Liver (tissue), 9 donors: ENCODE measurements around the gene DCT. TPM values are rescaled to one million over a fixed set of nuclear protein-coding genes. Genes with fewer than 3 reads are reported as not detected.

Source experiments
- DNase-seq: peaks from one replicate; pipeline ENCODE4 v3.0.0-alpha.2; 2017; ENCODE audit warnings: low spot score
- H3K27ac ChIP-seq, 2 donors: one replicate each; pipeline ENCODE4 v1.7.0; 2013; ENCODE audit warnings: inconsistent platforms in 2 of 2, low read length in 2 of 2, control low read depth in 1 of 2, low read depth in 1 of 2, mild to moderate bottlenecking in 1 of 2
- H3K27me3 ChIP-seq, 4 donors: one replicate each; pipeline versions ENCODE4 v1.6.1 to v1.7.0; 2013; ENCODE audit warnings: low read length in 3 of 4, inconsistent platforms in 1 of 4, mild to moderate bottlenecking in 1 of 4, moderate library complexity in 1 of 4; ENCODE audit not compliant: control insufficient read depth in 4 of 4, insufficient read depth in 4 of 4
- H3K36me3 ChIP-seq, 4 donors: one replicate each; pipeline versions ENCODE4 v1.6.1 to v1.7.0; 2013; ENCODE audit warnings: low read length in 3 of 4, mild to moderate bottlenecking in 3 of 4, low read depth in 1 of 4, moderate library complexity in 1 of 4; ENCODE audit not compliant: control insufficient read depth in 4 of 4, insufficient read depth in 3 of 4
- H3K4me1 ChIP-seq, 4 donors: one replicate each; pipeline versions ENCODE4 v1.6.1 to v1.7.0; 2013; ENCODE audit warnings: low read length in 3 of 4, mild to moderate bottlenecking in 3 of 4, moderate library complexity in 1 of 4; ENCODE audit not compliant: control insufficient read depth in 4 of 4, insufficient read depth in 4 of 4
- H3K4me3 ChIP-seq, 3 donors: one replicate each; pipeline versions ENCODE4 v1.6.1 to v1.7.0; 2013; ENCODE audit warnings: low read length in 3 of 3, control low read depth in 1 of 3, low read depth in 1 of 3, mild to moderate bottlenecking in 1 of 3
- H3K9ac ChIP-seq, 2 donors: one replicate each; pipeline ENCODE4 v1.7.0; 2013; ENCODE audit warnings: low read length in 2 of 2, mild to moderate bottlenecking in 2 of 2, moderate library complexity in 2 of 2, control low read depth in 1 of 2, low read depth in 1 of 2
- H3K9me3 ChIP-seq, 4 donors: one replicate each; pipeline versions ENCODE4 v1.6.1 to v1.7.0; 2013; ENCODE audit warnings: low read length in 3 of 4; ENCODE audit not compliant: control insufficient read depth in 4 of 4
- ATF3 ChIP-seq: IDR thresholded peaks from 2 replicates; pipeline ENCODE4 v1.6.1; 2016; ENCODE audit warnings: antibody characterized with exemption
- EGR1 ChIP-seq, 2 donors: IDR thresholded peaks; 2 replicates each; pipeline ENCODE4 v1.6.1; 2016 to 2018; ENCODE audit warnings: antibody characterized with exemption in 2 of 2, low read depth in 2 of 2
- FOXA1 ChIP-seq: IDR thresholded peaks from 2 replicates; pipeline ENCODE4 v1.6.1; 2016; ENCODE audit warnings: antibody characterized with exemption
- GABPA ChIP-seq, 2 donors: IDR thresholded peaks in 1 of 2; conservative IDR thresholded peaks in 1 of 2; 2 replicates each; pipeline ENCODE4 v1.6.1; 2016; ENCODE audit warnings: antibody characterized with exemption in 2 of 2, mild to moderate bottlenecking in 1 of 2, moderate library complexity in 1 of 2
- HNF4A ChIP-seq, 2 donors: conservative IDR thresholded peaks; 2 replicates each; pipeline ENCODE4 v1.6.1; 2016; ENCODE audit warnings: antibody characterized with exemption in 2 of 2, mild to moderate bottlenecking in 2 of 2
- HNF4G ChIP-seq: IDR thresholded peaks from 2 replicates; pipeline ENCODE4 v1.6.1; 2016; ENCODE audit warnings: antibody characterized with exemption
- JUND ChIP-seq, 2 donors: IDR thresholded peaks; 2 replicates each; pipeline ENCODE4 v1.6.1; 2016; ENCODE audit warnings: antibody characterized with exemption in 2 of 2
- MAX ChIP-seq: IDR thresholded peaks from 2 replicates; pipeline ENCODE4 v1.6.1; 2016; ENCODE audit warnings: antibody characterized with exemption
- NR2F2 ChIP-seq: IDR thresholded peaks from 2 replicates; pipeline ENCODE4 v1.6.1; 2016; ENCODE audit warnings: antibody characterized with exemption
- RAD21 ChIP-seq, 2 donors: IDR thresholded peaks; 2 replicates each; pipeline ENCODE4 v1.6.1; 2016; ENCODE audit warnings: antibody characterized with exemption in 2 of 2, mild to moderate bottlenecking in 2 of 2
- RXRA ChIP-seq, 2 donors: IDR thresholded peaks; 2 replicates each; pipeline ENCODE4 v1.6.1; 2017 to 2018; ENCODE audit warnings: antibody characterized with exemption in 2 of 2, mild to moderate bottlenecking in 1 of 2
- SP1 ChIP-seq: IDR thresholded peaks from 2 replicates; pipeline ENCODE4 v1.6.1; 2018; ENCODE audit warnings: antibody characterized with exemption, mild to moderate bottlenecking
- YY1 ChIP-seq: IDR thresholded peaks from 2 replicates; pipeline ENCODE4 v1.6.1; 2016; ENCODE audit warnings: antibody characterized with exemption, mild to moderate bottlenecking
- ZBTB33 ChIP-seq: IDR thresholded peaks from 2 replicates; pipeline ENCODE4 v1.6.1; 2016; ENCODE audit warnings: antibody characterized with exemption
- WGBS: extraction: QIAGEN DNeasy Blood & Tissue Kit; methylation state at CpG from one replicate; pipeline ENCODE4 v1.1.7; 2013; 5-methylcytosine and 5-hydroxymethylcytosine counted together
- polyA plus RNA-seq, 2 donors: library from polyadenylated mRNA; stranded (reverse) in 1 of 2; unstranded in 1 of 2; fragments of 200-250 nt in 1 of 2; fragments of >200 nt in 1 of 2; fragmentation: Nextera tagmentation in 1 of 2; extraction: Ambion mirVana in 1 of 2; gene quantifications; one replicate each; pipeline versions ENCODE4 v1.2.1 to v1.2.3, GENCODE V29; 2013 to 2015
- total RNA-seq, 2 donors: library from RNA; depleted of rRNA; stranded (reverse); fragments of >200 nt; gene quantifications; one replicate each; pipeline ENCODE4 v1.2.3, GENCODE V29; 2014
- TF ChIP-seq, protein P1 (sequence below): fragments of 150-350 bp; IDR thresholded peaks from 2 replicates; pipeline ENCODE4 v1.5.1; 2017; ENCODE audit warnings: improper control_type of control experiment, low read depth, low read length; ENCODE audit not compliant: missing input control
- TF ChIP-seq, protein P2 (sequence below): IDR thresholded peaks from 2 replicates; pipeline ENCODE4 v1.6.1; 2016; ENCODE audit warnings: antibody characterized with exemption, mild to moderate bottlenecking
- donor health status: healthy.
- donor health status: healthy.
- donor health status: healthy.
- donor health status: healthy.
- donor health status: healthy.

The DCT gene
- total and polyA plus RNA-seq, 4 donors, result 0.08 to 0.19 TPM; not detected in 2

DNA sequence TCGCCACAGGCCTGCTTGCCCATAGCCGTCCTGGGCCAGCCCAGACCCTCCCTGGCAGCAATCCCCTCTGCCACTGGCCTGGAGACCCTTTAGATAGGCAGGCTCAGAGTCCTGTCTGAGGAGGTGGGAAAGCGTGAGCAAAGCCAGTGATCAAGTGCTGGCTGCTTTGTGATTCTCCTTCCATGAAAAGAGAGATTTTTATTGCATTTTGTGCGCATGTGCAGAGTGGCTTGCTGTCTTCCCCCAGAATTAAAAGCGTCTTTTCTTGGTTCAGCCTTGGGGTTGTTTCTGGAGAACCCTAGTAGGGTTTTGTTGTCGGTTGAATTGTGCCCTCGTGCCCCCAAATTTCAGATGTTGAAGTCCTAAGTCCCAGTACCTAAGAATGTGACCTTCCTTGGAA lies 44.9 kb upstream of the DCT start:
- no peaks in the 10 kb centered on the region for H3K9me3 ChIP-seq
- H3K27me3 ChIP-seq, result no peaks in the 10 kb centered on the region
- no peak for TF ChIP-seq MAX
- no peak for TF ChIP-seq JUND (IDR thresholded peaks at IDR 0.05)
- TF ChIP-seq HNF4A (conservative IDR thresholded peaks at IDR 0.05), result no peak
- TF ChIP-seq, protein P1, sequence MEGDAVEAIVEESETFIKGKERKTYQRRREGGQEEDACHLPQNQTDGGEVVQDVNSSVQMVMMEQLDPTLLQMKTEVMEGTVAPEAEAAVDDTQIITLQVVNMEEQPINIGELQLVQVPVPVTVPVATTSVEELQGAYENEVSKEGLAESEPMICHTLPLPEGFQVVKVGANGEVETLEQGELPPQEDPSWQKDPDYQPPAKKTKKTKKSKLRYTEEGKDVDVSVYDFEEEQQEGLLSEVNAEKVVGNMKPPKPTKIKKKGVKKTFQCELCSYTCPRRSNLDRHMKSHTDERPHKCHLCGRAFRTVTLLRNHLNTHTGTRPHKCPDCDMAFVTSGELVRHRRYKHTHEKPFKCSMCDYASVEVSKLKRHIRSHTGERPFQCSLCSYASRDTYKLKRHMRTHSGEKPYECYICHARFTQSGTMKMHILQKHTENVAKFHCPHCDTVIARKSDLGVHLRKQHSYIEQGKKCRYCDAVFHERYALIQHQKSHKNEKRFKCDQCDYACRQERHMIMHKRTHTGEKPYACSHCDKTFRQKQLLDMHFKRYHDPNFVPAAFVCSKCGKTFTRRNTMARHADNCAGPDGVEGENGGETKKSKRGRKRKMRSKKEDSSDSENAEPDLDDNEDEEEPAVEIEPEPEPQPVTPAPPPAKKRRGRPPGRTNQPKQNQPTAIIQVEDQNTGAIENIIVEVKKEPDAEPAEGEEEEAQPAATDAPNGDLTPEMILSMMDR, result no peak
- TF ChIP-seq EGR1 (IDR thresholded peaks at IDR 0.05; ENCODE audit: low read depth in 2 of 2), result no peak
- TF ChIP-seq ATF3, result no peak
- no peak for TF ChIP-seq FOXA1
- no peak overlapping the region for H3K27ac ChIP-seq
- 96% methylated on average over 7 of the region's 7 CpGs for WGBS
- no peak for DNase-seq
- no peak overlapping the region for H3K4me3 ChIP-seq
- no peak overlapping the region for H3K9ac ChIP-seq
- no peaks in the 10 kb centered on the region for H3K36me3 ChIP-seq
- H3K4me1 ChIP-seq, result peaks cover 0 to 11% (median 5%) of the 10 kb centered on the region in 4 donors

GRCh38 chr13:94520001-94520400 lies 40.5 kb upstream of the DCT start:
- Histone ChIP-seq H3K27me3 (no peaks in the 10 kb centered on the region), H3K27ac (no peak overlapping the region), H3K4me3 (no peak overlapping the region), H3K4me1 (no peaks in the 10 kb centered on the region), H3K9me3 (no peaks in the 10 kb centered on the region), H3K36me3 (no peaks in the 10 kb centered on the region), H3K9ac (no peak overlapping the region)
- TF ChIP-seq GABPA (IDR thresholded peaks at IDR 0.05 in 1 of 2, conservative IDR thresholded peaks at IDR 0.05 in 1 of 2) (no peak), FOXA1 (no peak), RAD21 (IDR thresholded peaks at IDR 0.05) (no peak), EGR1 (IDR thresholded peaks at IDR 0.05; ENCODE audit: low read depth in 2 of 2) (no peak), HNF4A (conservative IDR thresholded peaks at IDR 0.05) (no peak), HNF4G (no peak), YY1 (no peak), ZBTB33 (no peak), NR2F2 (no peak), SP1 (no peak), ATF3 (no peak), RXRA (IDR thresholded peaks at IDR 0.05) (no peak), JUND (IDR thresholded peaks at IDR 0.05) (no peak)
- TF ChIP-seq, protein P2, sequence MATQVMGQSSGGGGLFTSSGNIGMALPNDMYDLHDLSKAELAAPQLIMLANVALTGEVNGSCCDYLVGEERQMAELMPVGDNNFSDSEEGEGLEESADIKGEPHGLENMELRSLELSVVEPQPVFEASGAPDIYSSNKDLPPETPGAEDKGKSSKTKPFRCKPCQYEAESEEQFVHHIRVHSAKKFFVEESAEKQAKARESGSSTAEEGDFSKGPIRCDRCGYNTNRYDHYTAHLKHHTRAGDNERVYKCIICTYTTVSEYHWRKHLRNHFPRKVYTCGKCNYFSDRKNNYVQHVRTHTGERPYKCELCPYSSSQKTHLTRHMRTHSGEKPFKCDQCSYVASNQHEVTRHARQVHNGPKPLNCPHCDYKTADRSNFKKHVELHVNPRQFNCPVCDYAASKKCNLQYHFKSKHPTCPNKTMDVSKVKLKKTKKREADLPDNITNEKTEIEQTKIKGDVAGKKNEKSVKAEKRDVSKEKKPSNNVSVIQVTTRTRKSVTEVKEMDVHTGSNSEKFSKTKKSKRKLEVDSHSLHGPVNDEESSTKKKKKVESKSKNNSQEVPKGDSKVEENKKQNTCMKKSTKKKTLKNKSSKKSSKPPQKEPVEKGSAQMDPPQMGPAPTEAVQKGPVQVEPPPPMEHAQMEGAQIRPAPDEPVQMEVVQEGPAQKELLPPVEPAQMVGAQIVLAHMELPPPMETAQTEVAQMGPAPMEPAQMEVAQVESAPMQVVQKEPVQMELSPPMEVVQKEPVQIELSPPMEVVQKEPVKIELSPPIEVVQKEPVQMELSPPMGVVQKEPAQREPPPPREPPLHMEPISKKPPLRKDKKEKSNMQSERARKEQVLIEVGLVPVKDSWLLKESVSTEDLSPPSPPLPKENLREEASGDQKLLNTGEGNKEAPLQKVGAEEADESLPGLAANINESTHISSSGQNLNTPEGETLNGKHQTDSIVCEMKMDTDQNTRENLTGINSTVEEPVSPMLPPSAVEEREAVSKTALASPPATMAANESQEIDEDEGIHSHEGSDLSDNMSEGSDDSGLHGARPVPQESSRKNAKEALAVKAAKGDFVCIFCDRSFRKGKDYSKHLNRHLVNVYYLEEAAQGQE, result no peak
- TF ChIP-seq, protein P1, result no peak
- DNase-seq, result no peak
